GM19099 (cell line): ENCODE data around the gene PLAGL1.
A peak's percentile ranks its signal among the peaks of the same experiment; 100 is the strongest.

Experiments used
- POLR2A ChIP-seq: IDR thresholded peaks from 3 replicates; pipeline ENCODE4 v1.6.1; 2011; ENCODE audit warnings: low read depth; ENCODE audit not compliant: insufficient read length; ENCODE audit errors: extremely low read depth

PLAGL1 gene, protein sequence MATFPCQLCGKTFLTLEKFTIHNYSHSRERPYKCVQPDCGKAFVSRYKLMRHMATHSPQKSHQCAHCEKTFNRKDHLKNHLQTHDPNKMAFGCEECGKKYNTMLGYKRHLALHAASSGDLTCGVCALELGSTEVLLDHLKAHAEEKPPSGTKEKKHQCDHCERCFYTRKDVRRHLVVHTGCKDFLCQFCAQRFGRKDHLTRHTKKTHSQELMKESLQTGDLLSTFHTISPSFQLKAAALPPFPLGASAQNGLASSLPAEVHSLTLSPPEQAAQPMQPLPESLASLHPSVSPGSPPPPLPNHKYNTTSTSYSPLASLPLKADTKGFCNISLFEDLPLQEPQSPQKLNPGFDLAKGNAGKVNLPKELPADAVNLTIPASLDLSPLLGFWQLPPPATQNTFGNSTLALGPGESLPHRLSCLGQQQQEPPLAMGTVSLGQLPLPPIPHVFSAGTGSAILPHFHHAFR

GRCh38 chr6:144008120-144008811 is at the start of gene PLAGL1:
TSS of gene PLAGL1 (minus strand) at chr6:144008259. CDS start at chr6:143948136, 60,123 bp downstream.
- peak; percentile 44 for TF ChIP-seq POLR2A

GRCh38 chr6:144055121-144055931 is 47.3 kb upstream of the PLAGL1 start:
- TF ChIP-seq POLR2A: peak; percentile 19

DNA sequence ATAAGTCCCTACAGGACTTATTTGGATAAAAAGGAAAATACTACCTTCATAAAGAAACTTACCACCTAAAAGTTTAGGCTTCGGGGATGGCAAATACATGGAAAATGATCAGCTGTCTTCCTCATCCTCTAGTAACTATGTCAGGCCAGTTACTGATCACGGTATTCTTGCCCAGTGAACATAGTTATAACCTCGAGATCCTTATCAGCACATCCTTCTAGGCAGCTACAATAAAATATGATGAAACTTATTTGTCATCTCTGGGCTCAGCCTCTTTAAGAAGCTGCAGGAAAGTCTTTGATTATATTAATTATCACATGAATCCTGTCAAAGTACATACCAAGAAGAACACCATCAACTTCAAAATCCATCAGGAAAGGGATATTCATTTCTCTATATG is 45.5 kb upstream of the PLAGL1 start:
- no peak for TF ChIP-seq POLR2A

GRCh38 chr6:144052488-144052887 is 44.4 kb upstream of the PLAGL1 start:
- no peak for TF ChIP-seq POLR2A

DNA sequence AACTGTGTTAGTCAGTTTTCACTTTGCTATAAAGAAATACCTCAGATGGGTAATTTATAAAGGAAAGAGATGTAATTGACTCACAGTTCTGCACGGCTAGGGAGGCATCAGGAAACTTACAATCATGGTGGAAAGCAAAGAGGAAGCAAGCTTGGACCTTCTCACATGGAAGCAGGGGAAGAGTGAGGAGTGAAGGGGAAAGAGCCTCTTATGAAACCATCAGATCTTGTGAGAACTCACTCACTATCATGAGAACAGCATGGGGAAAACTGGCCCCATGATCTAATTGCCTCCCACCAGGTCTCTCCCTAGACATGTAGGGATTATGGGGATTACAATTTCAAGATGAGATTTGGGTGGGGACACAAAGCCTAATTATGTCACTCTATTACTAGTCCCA is 41.3 kb upstream of the PLAGL1 start:
- no peak for TF ChIP-seq POLR2A

- TF ChIP-seq POLR2A: no peak
Measured at GRCh38 chr6:144047688-144048087, 39.6 kb upstream of the PLAGL1 start.

- TF ChIP-seq POLR2A: no peak
Measured at GRCh38 chr6:144036835-144037195, 28.8 kb upstream of the PLAGL1 start.

DNA sequence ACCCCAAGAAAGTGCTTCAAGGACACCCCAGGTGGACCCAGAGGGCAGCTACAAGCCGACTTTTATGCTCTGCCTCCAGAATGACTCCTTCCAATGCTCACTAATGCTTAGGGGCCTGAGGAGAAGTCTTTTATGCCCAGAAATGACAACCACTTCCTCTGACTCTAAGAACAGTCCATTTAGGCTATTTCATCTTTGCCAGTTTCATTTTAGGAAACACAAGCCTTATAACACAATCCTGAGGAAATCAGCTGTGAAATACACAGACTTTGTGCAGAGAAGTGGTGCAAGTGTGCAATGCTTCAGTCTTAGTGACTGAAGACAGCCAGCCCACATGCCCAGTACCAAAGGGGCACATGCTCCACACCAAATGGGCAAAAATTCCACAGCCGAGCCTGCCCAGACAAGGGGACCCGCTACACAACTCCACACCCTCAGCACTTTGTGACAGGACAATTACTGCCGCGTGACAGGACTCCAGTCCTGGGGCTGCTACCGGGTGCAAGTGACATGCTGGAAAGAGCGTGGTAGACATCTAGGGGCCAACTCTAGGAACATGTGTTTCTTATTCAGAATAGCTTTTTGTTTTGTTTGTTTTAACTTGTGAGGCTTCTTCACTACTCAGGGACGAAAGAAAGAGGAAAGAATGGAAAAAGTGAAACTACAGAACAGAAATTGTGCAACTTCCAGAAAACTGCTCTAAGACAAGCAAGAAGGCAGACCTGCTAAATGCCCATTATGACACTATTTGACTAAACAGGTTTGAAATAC is 28.2 kb upstream of the PLAGL1 start:
- no peak for TF ChIP-seq POLR2A

- no peak for TF ChIP-seq POLR2A
Measured at GRCh38 chr6:144035416-144035815, 27.4 kb upstream of the PLAGL1 start.

- TF ChIP-seq POLR2A: no peak
Measured at GRCh38 chr6:144033816-144034735, 26.0 kb upstream of the PLAGL1 start.

- no peak for TF ChIP-seq POLR2A
Measured at GRCh38 chr6:144029452-144029851, 21.4 kb upstream of the PLAGL1 start.

DNA sequence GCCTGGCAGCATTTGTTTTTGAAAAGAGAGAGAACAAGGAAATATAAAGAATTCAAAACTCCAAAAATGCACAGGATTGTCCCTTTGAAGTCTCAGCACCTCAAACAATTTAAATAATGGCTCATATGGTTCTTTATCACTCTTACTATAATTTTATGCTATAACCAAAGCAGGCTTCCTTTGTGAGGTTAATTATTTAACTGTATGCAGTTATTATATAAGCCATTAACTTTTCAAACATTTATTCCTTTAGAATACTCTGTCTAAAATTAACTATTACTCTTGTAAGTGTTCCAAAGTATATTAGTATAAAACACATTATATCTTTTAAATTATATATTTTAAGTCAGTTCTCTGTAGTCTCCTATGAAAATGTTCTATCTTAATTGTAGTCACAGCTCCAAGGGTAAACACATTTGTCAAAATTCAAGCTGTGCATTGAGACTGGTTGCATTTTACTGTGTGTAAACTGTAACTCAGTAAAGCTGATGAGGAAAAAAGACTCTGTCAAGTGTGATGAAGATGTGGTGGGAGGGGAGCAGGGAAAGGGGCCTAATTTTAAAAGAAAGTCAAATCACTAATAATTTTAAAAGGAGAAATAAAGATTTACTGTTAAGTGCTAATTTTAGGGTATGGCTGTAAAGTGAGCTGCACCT is 20.0 kb upstream of the PLAGL1 start:
- TF ChIP-seq POLR2A: no peak

GRCh38 chr6:144023216-144023615 is 15.2 kb upstream of the PLAGL1 start:
- no peak for TF ChIP-seq POLR2A
